MM.1S (cell line): ENCODE data around the gene PNPLA6.

Experiments used
- EZH2 ChIP-seq: fragments of 300-600 bp; sonication (generic); optimal IDR thresholded peaks from 2 replicates; pipeline ENCODE3; 2017; ENCODE audit warnings: low read depth, mild to moderate bottlenecking, antibody characterized with exemption, low read length, mixed read lengths
- TF ChIP-seq, protein P1 (sequence below): fragments of 300-600 bp; sonication (generic); IDR thresholded peaks from 2 replicates; pipeline ENCODE4 v1.5.1; 2016; ENCODE audit warnings: antibody characterized with exemption, low read length, mixed read lengths

DNA sequence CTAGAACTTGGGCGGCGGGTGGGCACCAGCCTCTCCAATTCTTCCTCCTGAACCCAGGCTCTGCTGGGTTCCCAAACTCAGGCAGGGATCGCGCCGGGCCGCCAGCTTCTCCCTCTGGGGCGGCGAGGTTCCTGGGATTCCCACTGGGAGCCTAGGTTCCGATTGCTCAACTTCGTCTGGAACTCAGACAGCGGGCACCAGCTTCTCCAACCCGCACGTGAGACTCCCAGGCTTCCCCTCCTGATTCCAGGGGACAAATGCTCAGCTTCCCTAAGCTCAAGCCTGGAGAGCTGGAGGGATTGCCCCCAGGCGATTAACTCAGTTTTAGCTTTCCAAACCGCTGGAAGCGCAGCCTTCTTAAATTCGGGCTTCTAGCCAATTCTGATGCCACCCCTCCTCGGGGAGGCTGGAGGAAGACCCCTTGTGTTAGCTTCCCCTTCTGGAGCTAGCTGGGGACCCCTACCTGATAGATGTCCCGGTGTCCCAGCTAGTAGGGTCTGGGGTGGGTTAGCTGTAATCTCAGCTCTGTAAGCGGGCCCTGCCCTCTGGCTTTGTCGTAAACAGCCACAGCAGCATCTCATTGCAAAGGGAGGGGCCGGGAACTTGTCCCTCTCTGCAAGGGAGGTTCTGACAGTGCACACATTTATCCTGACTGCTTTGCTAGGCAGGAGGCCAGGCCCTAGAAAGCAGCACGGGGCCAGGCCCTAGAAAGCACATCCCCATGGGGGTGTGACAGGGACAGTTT is 12.4 kb upstream of the PNPLA6 start:
- TF ChIP-seq, protein P1, sequence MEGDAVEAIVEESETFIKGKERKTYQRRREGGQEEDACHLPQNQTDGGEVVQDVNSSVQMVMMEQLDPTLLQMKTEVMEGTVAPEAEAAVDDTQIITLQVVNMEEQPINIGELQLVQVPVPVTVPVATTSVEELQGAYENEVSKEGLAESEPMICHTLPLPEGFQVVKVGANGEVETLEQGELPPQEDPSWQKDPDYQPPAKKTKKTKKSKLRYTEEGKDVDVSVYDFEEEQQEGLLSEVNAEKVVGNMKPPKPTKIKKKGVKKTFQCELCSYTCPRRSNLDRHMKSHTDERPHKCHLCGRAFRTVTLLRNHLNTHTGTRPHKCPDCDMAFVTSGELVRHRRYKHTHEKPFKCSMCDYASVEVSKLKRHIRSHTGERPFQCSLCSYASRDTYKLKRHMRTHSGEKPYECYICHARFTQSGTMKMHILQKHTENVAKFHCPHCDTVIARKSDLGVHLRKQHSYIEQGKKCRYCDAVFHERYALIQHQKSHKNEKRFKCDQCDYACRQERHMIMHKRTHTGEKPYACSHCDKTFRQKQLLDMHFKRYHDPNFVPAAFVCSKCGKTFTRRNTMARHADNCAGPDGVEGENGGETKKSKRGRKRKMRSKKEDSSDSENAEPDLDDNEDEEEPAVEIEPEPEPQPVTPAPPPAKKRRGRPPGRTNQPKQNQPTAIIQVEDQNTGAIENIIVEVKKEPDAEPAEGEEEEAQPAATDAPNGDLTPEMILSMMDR, result no peak
- no peak for TF ChIP-seq EZH2
